Liver (tissue), 3 donors: ENCODE measurements around the gene COL26A1.

Experiments used
- JUND ChIP-seq, 2 donors: IDR thresholded peaks; 2 replicates each; pipeline ENCODE4 v1.6.1; 2016; ENCODE audit warnings: antibody characterized with exemption in 2 of 2
- RAD21 ChIP-seq, 2 donors: IDR thresholded peaks; 2 replicates each; pipeline ENCODE4 v1.6.1; 2016; ENCODE audit warnings: antibody characterized with exemption in 2 of 2, mild to moderate bottlenecking in 2 of 2
- TF ChIP-seq, protein P1 (sequence below): fragments of 150-350 bp; IDR thresholded peaks from 2 replicates; pipeline ENCODE4 v1.5.1; 2017; ENCODE audit warnings: improper control_type of control experiment, low read depth, low read length; ENCODE audit not compliant: missing input control
- donor health status: healthy.
- donor health status: healthy.

DNA sequence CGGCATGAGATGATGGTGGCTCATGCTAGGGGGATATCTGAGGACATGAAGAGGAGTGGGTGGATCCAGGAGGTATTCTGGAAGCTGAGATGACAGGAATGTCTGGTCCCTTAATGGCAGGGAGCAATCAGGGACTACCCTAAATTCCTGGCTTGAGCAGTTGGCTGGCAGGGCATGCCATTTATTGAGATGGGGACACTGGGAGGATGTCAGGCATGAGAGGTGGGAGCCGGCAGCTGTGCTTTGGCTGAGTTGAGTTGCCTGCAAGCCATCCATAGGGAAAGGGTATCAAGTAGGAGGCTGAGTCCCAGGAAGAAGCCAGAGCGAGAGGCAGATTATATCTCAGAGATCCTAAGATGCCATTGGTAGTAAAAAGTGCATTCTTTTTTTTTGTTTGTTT, 69.6 kb downstream of the COL26A1 start:
- TF ChIP-seq, protein P1, sequence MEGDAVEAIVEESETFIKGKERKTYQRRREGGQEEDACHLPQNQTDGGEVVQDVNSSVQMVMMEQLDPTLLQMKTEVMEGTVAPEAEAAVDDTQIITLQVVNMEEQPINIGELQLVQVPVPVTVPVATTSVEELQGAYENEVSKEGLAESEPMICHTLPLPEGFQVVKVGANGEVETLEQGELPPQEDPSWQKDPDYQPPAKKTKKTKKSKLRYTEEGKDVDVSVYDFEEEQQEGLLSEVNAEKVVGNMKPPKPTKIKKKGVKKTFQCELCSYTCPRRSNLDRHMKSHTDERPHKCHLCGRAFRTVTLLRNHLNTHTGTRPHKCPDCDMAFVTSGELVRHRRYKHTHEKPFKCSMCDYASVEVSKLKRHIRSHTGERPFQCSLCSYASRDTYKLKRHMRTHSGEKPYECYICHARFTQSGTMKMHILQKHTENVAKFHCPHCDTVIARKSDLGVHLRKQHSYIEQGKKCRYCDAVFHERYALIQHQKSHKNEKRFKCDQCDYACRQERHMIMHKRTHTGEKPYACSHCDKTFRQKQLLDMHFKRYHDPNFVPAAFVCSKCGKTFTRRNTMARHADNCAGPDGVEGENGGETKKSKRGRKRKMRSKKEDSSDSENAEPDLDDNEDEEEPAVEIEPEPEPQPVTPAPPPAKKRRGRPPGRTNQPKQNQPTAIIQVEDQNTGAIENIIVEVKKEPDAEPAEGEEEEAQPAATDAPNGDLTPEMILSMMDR: no peak
- TF ChIP-seq JUND (IDR thresholded peaks at IDR 0.05) (no peak), RAD21 (IDR thresholded peaks at IDR 0.05) (no peak)
